CD8-positive, alpha-beta memory T cell (primary cell): ENCODE measurements around the gene C6orf132. TPM values are rescaled to one million over a fixed set of nuclear protein-coding genes. Genes with fewer than 3 reads are reported as not detected.

Experiments
- CTCF ChIA-PET: fragments of 350-600 bp; sonication (Branson Sonifier 250); formaldehyde crosslinking; loops from one replicate; lab custom pipeline; 2021; ENCODE audit warnings: antibody characterized with exemption; lab: Charles Lee
- POLR2A ChIA-PET: fragments of 350-600 bp; sonication (Branson Sonifier 250); formaldehyde crosslinking; loops from one replicate; lab custom pipeline; 2021; ENCODE audit warnings: antibody characterized with exemption; lab: Charles Lee
- DNase-seq, 5 donors: peaks; one replicate each; pipeline versions ENCODE4 v3.0.0 to v3.0.0-alpha.2; 2020 to 2022; ENCODE audit warnings: mixed read lengths in 1 of 5
- H3K27ac ChIP-seq: one replicate; pipeline ENCODE4 v1.7.0; 2013; ENCODE audit warnings: low read depth, mild to moderate bottlenecking, low read length, moderate library complexity
- H3K27me3 ChIP-seq: 2 replicates; pipeline ENCODE4 v1.7.0; 2013; ENCODE audit warnings: low read length, mild to moderate bottlenecking; ENCODE audit not compliant: insufficient read depth, poor library complexity, severe bottlenecking
- H3K36me3 ChIP-seq: 2 replicates; pipeline ENCODE4 v1.7.0; 2013; ENCODE audit warnings: mild to moderate bottlenecking, low read length, moderate library complexity; ENCODE audit not compliant: insufficient read depth
- H3K4me1 ChIP-seq: 2 replicates; pipeline ENCODE4 v1.7.0; 2013; ENCODE audit warnings: mild to moderate bottlenecking, low read length, moderate library complexity; ENCODE audit not compliant: insufficient read depth
- H3K4me3 ChIP-seq: 2 replicates; pipeline ENCODE4 v1.7.0; 2013; ENCODE audit warnings: mild to moderate bottlenecking, low read length
- H3K9me3 ChIP-seq: 2 replicates; pipeline ENCODE4 v1.7.0; 2013; ENCODE audit warnings: mild to moderate bottlenecking, low read length
- H3K27ac Mint-ChIP-seq, 8 donors: one replicate each; pipeline ENCODE4 v1.8.0; 2020 to 2021; ENCODE audit warnings: mixed read lengths in 8 of 8, mild to moderate bottlenecking in 6 of 8, inconsistent platforms in 3 of 8, moderate library complexity in 3 of 8
- H3K27me3 Mint-ChIP-seq, 2 donors: one replicate each; pipeline ENCODE4 v1.8.0; 2020 to 2021; ENCODE audit warnings: mixed read lengths in 2 of 2, mild to moderate bottlenecking in 1 of 2, moderate library complexity in 1 of 2
- H3K36me3 Mint-ChIP-seq, 3 donors: one replicate each; pipeline ENCODE4 v1.8.0; 2020 to 2021; ENCODE audit warnings: mixed read lengths in 3 of 3, inconsistent platforms in 1 of 3, mild to moderate bottlenecking in 1 of 3
- H3K4me1 Mint-ChIP-seq, 3 donors: one replicate each; pipeline ENCODE4 v1.8.0; 2020 to 2021; ENCODE audit warnings: mixed read lengths in 3 of 3, inconsistent platforms in 1 of 3, mild to moderate bottlenecking in 1 of 3
- H3K4me3 Mint-ChIP-seq, 7 donors: one replicate each; pipeline ENCODE4 v1.8.0; 2020 to 2021; ENCODE audit warnings: mixed read lengths in 7 of 7, mild to moderate bottlenecking in 6 of 7, moderate library complexity in 4 of 7, inconsistent platforms in 2 of 7
- H3K9me3 Mint-ChIP-seq, 5 donors: one replicate each; pipeline ENCODE4 v1.8.0; 2020 to 2022; ENCODE audit warnings: mixed read lengths in 5 of 5, mild to moderate bottlenecking in 3 of 5, moderate library complexity in 2 of 5, inconsistent platforms in 1 of 5
- polyA plus RNA-seq: library from polyadenylated mRNA; unstranded; fragments of 300-500 nt; fragmentation: Illumina TruSeq; gene quantifications from one replicate; pipeline ENCODE4 v1.2.3, GENCODE V29; 2021
- total RNA-seq, 2 experiments: library from RNA; stranded (reverse); gene quantifications; one replicate each; pipeline ENCODE4 v1.2.3, GENCODE V29; 2021

Gene C6orf132, protein sequence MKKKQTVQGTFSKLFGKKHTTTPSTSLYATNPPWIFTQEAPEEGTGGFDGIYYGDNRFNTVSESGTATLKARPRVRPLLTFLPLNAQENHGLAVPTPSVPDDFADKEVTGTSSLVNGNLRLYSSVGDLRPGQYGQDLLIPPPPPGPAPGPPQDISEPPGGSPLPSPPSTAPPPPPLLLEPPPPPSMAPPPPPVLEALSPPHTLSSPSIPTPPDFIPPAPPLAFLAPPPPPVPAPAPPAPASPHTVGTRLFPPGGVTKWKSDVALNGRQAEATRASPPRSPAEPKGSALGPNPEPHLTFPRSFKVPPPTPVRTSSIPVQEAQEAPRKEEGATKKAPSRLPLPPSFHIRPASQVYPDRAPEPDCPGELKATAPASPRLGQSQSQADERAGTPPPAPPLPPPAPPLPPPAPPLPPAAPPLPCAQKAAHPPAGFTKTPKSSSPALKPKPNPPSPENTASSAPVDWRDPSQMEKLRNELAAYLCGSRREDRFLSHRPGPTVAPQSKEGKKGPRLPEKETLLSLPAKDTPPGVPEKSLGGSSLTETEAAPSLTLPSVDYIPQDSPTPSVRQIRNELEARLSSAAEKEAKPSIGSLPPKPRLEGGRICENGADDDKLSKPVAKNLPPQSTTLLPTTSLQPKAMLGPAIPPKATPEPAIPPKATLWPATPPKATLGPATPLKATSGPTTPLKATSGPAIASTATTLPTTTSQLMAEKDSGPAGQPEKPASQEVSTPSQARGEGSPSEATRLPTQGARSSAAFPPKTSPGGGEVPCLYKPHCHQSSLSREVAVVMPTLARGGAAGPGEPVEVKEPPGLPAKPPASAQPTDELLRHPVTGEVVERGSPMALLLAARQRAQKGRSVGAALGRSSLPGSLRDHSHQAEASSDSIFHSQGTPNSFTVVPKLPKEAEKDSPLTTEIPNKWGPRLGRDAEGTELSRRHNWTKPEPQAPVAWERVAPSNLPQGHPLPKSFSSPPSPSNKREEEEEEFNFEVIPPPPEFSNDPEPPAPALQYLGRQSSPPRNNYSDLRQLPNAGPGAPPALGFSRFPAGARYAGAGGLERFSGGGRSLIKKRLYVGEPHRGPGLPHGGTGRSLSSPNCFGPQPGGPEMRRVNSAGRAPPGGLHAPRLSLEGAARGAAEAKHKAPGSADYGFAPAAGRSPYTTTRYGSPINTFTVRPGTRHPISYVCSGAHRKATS
- total RNA-seq (under 1 TPM; 0.15 to 0.16 TPM), polyA plus RNA-seq (not detected)

DNA sequence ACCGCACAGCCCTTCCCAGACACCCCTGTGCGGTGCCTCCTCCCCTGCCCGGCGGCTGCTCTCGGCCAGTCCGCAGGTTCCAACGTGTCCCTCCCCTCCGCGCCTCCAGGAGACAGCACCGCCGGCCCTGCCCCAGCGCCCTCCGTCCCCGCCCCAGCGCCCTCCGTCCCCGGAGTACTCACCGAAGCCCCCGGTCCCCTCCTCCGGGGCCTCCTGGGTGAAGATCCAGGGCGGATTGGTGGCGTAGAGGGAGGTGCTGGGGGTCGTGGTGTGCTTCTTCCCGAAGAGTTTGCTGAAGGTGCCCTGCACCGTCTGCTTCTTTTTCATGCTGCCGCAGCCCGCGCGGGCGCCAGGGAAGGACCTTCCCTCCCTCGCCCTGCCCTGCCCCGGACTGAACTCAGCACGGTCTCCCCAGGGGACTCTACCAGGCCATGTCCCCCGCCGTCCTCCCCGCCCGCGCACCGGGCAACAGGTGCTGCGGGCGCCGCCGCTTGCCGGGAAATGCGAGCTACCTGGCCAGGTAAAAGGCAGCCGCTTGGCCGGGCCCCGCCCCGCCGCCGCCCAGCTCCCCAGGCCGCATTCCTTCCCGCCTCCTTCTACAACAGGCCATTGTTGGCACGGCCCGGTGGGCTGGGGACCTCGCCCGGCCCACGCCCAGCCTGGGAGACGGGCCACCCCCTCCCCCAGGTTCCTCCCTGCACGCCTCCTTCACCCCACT, at the start of gene C6orf132:
C6orf132 (minus strand) TSS at position 503 of the 718 bp plus-strand sequence; CDS start at position 327, 176 bp downstream.
- no peaks in the 10 kb centered on the region for H3K9me3 ChIP-seq
- no peaks in the 10 kb centered on the region for H3K9me3 Mint-ChIP-seq
- CTCF ChIA-PET = interaction anchor here (1.0 kb wide), 1 partner anchor 72 kb away, joined by 3 read pairs; no protein-coding TSS in a partner anchor
- peaks cover 3 to 5% (median 5%) of the 10 kb centered on the region in 3 donors for H3K4me1 Mint-ChIP-seq
- H3K27ac ChIP-seq = no peak within 1 kb of the TSS
- peak within 1 kb of the TSS in 1 of 8 donors; percentile 24 for H3K27ac Mint-ChIP-seq
- no peak for DNase-seq
- H3K36me3 ChIP-seq = no peaks in the 10 kb centered on the region
- POLR2A ChIA-PET = no interaction called here
- H3K27me3 Mint-ChIP-seq = peaks cover 22 to 32% of the 10 kb centered on the region in 2 donors
- H3K4me1 ChIP-seq = no peaks in the 10 kb centered on the region
- peak within 1 kb of the TSS in 5 of 7 donors; percentile 45 to 72 (median 59) for H3K4me3 Mint-ChIP-seq
- no peaks in the 10 kb centered on the region for H3K27me3 ChIP-seq
- no peaks in the 10 kb centered on the region for H3K36me3 Mint-ChIP-seq
- no peak within 1 kb of the TSS for H3K4me3 ChIP-seq

DNA sequence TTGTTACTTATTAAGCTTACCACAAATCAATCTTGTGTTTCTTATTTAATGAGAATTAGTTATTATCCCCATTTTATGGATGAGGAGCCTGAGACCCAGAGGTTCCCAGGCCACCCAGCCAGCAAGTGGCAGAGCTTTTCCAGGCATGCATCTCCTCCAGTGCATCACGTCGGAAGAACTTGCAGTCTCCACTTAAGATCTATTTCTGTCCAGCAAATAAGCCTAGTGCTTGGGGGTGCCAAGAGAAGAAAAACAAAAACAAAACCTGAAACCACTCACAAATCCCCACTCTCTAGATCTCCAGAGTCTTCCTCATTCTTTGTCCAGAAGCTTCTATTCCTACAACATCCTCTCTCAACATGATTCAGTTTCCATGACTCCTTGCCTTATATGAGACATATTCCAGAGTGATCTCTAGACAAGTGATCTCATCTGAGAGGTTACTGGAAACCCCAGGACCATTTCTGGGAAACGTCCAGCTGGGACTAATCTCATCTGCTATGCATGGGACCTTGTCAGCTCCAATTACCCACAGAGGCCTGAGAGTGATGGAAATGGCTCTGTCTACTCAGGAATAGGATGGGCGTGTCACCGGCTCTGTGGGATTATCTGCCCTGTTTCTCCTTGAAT, 48.2 kb upstream of the C6orf132 start:
- Mint-ChIP-seq H3K4me3 (no peak overlapping the region), H3K4me1 (no peaks in the 10 kb centered on the region), H3K27me3 (no peaks in the 10 kb centered on the region), H3K27ac (peak overlapping the region in 1 of 8 donors; percentile 34), H3K36me3 (peaks cover 0 to 9% (median 8%) of the 10 kb centered on the region in 3 donors), H3K9me3 (no peaks in the 10 kb centered on the region)
- ChIA-PET POLR2A (no interaction called here), CTCF (no interaction called here)
- H3K4me3 ChIP-seq = no peak overlapping the region
- H3K9me3 ChIP-seq = no peaks in the 10 kb centered on the region
- no peaks in the 10 kb centered on the region for H3K4me1 ChIP-seq
- no peaks in the 10 kb centered on the region for H3K27me3 ChIP-seq
- no peak for DNase-seq
- no peak overlapping the region for H3K27ac ChIP-seq
- H3K36me3 ChIP-seq = no peaks in the 10 kb centered on the region

DNA sequence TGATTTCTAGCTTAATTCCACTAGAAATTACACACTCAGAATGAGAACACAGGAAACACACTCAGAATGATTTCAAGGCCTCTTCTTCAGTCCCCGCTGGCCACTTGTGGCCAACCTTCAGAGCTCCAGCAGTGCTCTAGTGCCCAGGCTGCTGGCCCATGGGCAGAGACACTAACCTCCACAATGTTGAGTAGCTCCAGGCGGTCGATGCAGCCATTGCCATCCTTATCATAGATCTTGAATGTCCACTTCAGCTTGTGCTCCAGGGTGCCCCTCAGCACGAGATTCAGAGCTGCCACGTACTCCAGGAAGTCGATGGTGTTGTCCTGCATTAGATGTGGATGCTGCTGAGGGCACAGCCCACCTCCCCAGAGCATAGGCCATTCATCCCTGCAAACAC, 46.0 kb upstream of the C6orf132 start:
- no peak overlapping the region for H3K4me3 Mint-ChIP-seq
- Histone ChIP-seq H3K9me3 (no peaks in the 10 kb centered on the region), H3K36me3 (no peaks in the 10 kb centered on the region), H3K4me3 (no peak overlapping the region), H3K4me1 (no peaks in the 10 kb centered on the region), H3K27me3 (no peaks in the 10 kb centered on the region), H3K27ac (no peak overlapping the region)
- H3K27ac Mint-ChIP-seq = peak overlapping the region in 1 of 8 donors; percentile 36
- H3K4me1 Mint-ChIP-seq = no peaks in the 10 kb centered on the region
- CTCF ChIA-PET = no interaction called here
- H3K36me3 Mint-ChIP-seq = peaks cover 0 to 12% (median 9%) of the 10 kb centered on the region in 3 donors
- POLR2A ChIA-PET = no interaction called here
- H3K27me3 Mint-ChIP-seq = peaks cover 0 to 2% of the 10 kb centered on the region in 2 donors
- DNase-seq = no peak
- no peaks in the 10 kb centered on the region for H3K9me3 Mint-ChIP-seq

DNA sequence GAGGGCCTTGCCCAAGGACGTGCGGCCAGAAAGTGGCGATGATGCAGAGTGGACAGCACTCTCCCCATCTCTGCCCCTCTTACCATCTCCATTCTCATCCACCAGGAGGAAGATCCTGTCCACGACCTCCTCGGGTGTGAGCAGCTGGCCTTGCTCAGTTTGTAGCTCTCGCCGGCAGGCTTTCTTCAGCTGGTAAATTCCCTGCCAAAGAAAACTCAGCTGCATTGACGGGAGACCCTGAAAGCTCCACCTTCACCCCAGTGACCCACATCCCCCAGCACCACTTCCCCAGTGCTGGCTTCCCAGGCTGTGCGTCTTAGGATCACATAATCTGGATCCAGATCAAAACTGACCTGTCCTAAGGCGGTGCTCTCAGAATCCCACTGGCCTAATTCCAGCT, 43.2 kb upstream of the C6orf132 start:
- Mint-ChIP-seq H3K36me3 (peaks cover 0 to 8% (median 4%) of the 10 kb centered on the region in 3 donors), H3K4me3 (no peak overlapping the region), H3K27ac (no peak overlapping the region), H3K27me3 (peaks cover 0 to 8% of the 10 kb centered on the region in 2 donors), H3K9me3 (no peaks in the 10 kb centered on the region), H3K4me1 (no peaks in the 10 kb centered on the region)
- H3K4me1 ChIP-seq = no peaks in the 10 kb centered on the region
- H3K27ac ChIP-seq = no peak overlapping the region
- H3K36me3 ChIP-seq = no peaks in the 10 kb centered on the region
- H3K4me3 ChIP-seq = no peak overlapping the region
- CTCF ChIA-PET = no interaction called here
- H3K9me3 ChIP-seq = no peaks in the 10 kb centered on the region
- no peak for DNase-seq
- POLR2A ChIA-PET = no interaction called here
- H3K27me3 ChIP-seq = no peaks in the 10 kb centered on the region

DNA sequence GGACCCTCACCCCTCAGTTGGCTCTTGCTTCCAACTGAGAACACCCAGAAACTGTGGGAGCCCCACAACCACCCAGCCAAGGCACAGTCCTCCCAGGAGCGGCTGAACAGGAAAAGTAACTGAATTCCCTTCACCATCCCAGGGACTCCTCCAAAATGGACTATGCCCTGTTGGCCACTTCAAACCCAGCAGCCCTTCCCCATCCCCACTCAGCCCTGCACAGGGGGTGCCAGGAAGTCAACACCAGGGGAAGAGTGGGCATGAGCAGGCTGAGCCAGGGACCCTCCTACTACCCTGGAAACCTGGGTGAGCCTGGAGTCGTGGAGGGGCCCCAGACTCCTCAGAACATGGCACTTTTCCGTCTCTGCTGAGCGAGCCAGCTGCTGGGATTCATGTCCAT, 42.1 kb upstream of the C6orf132 start:
- no peaks in the 10 kb centered on the region for H3K36me3 ChIP-seq
- Mint-ChIP-seq H3K9me3 (no peaks in the 10 kb centered on the region), H3K4me3 (no peak overlapping the region), H3K27ac (no peak overlapping the region), H3K36me3 (peaks cover 0 to 8% (median 1%) of the 10 kb centered on the region in 3 donors), H3K4me1 (no peaks in the 10 kb centered on the region), H3K27me3 (peaks cover 6 to 16% of the 10 kb centered on the region in 2 donors)
- DNase-seq = no peak
- no peaks in the 10 kb centered on the region for H3K4me1 ChIP-seq
- no peak overlapping the region for H3K4me3 ChIP-seq
- ChIA-PET CTCF (no interaction called here), POLR2A (no interaction called here)
- no peak overlapping the region for H3K27ac ChIP-seq
- no peaks in the 10 kb centered on the region for H3K27me3 ChIP-seq
- H3K9me3 ChIP-seq = no peaks in the 10 kb centered on the region

DNA sequence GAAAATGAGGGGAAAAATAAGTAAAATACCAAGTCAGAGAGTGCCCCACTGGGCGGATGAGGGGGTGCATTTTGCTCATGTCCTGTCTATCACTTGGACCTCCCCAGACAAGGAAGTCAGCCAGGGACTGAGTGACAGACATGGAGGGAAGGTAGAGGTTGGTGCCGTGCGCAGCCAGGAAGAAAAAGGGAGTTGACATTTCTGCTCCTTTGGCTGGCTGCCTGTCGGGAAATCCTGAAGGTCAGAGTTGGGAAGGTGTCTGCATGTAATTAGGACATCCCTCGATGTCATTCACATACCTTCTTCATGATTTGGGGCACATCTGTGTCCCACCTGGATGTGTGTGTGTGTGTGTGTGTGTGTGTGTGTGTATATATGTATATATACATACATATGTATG, 39.7 kb upstream of the C6orf132 start:
- ChIA-PET CTCF (no interaction called here), POLR2A (no interaction called here)

DNA sequence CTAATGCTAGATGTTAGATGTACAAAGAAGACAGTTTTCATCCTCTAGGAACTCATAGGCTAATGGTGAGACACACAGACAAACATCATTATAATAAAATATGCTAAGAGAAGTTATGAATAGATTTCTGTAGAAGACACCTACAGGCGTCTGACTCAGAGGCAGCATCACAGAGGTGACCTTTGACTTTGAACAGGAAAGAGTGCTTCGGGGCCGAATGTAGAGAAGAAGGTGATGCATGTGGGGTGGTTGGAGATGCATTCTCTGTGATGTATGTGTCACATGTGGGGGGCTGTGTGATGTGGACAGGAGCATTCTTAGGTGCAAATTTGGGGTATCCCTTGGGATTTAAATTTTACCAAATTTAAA, 37.5 kb upstream of the C6orf132 start:
- H3K4me3 ChIP-seq = no peak overlapping the region
- H3K9me3 Mint-ChIP-seq = no peaks in the 10 kb centered on the region
- no peak overlapping the region for H3K27ac ChIP-seq

More for the DNA sequence above, 39.7 kb upstream of the C6orf132 start:
- no peak for DNase-seq
- Mint-ChIP-seq H3K4me3 (no peak overlapping the region), H3K36me3 (peaks cover 0 to 4% (median 0%) of the 10 kb centered on the region in 3 donors), H3K9me3 (no peaks in the 10 kb centered on the region), H3K4me1 (peaks cover 0 to 7% (median 0%) of the 10 kb centered on the region in 3 donors), H3K27me3 (peaks cover 6 to 18% of the 10 kb centered on the region in 2 donors), H3K27ac (no peak overlapping the region)
- Histone ChIP-seq H3K27me3 (no peaks in the 10 kb centered on the region), H3K4me3 (no peak overlapping the region), H3K9me3 (no peaks in the 10 kb centered on the region), H3K27ac (no peak overlapping the region), H3K4me1 (no peaks in the 10 kb centered on the region), H3K36me3 (no peaks in the 10 kb centered on the region)

More for the DNA sequence above, 37.5 kb upstream of the C6orf132 start:
- H3K4me1 ChIP-seq = no peaks in the 10 kb centered on the region
- no peaks in the 10 kb centered on the region for H3K27me3 ChIP-seq
- Mint-ChIP-seq H3K27ac (no peak overlapping the region), H3K27me3 (peaks cover 6 to 18% of the 10 kb centered on the region in 2 donors), H3K4me1 (peaks cover 0 to 7% (median 0%) of the 10 kb centered on the region in 3 donors), H3K4me3 (no peak overlapping the region), H3K36me3 (no peaks in the 10 kb centered on the region)
- H3K36me3 ChIP-seq = no peaks in the 10 kb centered on the region
- DNase-seq = no peak
- CTCF ChIA-PET = no interaction called here
- no peaks in the 10 kb centered on the region for H3K9me3 ChIP-seq
- POLR2A ChIA-PET = no interaction called here
